Erythroblast (primary cell): ENCODE results near the gene HSPBP1.

Experiments
- GATA1 ChIP-seq: IDR thresholded peaks from 2 replicates; pipeline ENCODE4 v1.6.1; 2011; ENCODE audit warnings: low read depth, mild to moderate bottlenecking, control low read depth, low read length, moderate library complexity
- POLR2A ChIP-seq: IDR thresholded peaks from 2 replicates; pipeline ENCODE4 v1.6.1; 2011; ENCODE audit warnings: mild to moderate bottlenecking, low read length

DNA sequence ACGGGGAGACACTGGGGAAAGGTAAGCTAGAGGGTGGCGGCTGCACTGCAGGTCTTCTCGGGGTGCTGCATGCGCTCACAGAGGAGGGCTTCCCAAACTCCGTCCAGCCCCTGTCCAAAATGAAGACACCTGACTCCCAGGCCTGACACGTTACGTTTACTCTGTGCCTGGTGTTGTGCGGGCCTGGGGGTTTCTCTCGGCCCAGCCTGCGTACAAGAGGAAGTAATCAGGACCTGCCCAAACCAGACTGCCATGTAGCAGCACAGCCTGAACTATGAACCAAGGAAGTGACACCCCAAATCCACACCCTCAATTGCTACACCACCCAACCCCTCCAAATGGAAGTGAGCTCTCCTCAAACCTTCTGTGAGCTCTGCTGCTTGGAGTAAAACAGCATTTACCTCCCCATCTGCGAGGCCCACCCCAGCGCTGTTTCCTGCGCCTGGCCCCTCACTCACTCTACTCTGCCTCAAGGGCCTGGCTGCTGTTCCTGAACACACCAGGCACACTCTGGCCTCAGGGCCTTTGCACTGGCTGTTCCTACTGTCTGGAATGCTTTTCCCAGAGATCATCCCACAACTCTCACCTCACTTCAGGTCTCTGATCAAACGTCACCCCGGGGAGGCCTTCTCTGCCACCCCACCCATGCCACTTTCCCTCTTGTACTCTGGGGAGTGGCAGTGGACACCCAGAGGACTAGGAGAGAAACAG is 3.0 kb downstream of the HSPBP1 start:
- TF ChIP-seq POLR2A (no peak), GATA1 (no peak)
